ENCODE measurements around the gene ANKRD33. TPM values are rescaled to one million over a fixed set of nuclear protein-coding genes. Genes with fewer than 3 reads are reported as not detected.

The ANKRD33 gene
- total RNA-seq, 4 donors from 2014 or later, result 0.14 to 2.9 (median 0.27) TPM; not detected in 1

DNA sequence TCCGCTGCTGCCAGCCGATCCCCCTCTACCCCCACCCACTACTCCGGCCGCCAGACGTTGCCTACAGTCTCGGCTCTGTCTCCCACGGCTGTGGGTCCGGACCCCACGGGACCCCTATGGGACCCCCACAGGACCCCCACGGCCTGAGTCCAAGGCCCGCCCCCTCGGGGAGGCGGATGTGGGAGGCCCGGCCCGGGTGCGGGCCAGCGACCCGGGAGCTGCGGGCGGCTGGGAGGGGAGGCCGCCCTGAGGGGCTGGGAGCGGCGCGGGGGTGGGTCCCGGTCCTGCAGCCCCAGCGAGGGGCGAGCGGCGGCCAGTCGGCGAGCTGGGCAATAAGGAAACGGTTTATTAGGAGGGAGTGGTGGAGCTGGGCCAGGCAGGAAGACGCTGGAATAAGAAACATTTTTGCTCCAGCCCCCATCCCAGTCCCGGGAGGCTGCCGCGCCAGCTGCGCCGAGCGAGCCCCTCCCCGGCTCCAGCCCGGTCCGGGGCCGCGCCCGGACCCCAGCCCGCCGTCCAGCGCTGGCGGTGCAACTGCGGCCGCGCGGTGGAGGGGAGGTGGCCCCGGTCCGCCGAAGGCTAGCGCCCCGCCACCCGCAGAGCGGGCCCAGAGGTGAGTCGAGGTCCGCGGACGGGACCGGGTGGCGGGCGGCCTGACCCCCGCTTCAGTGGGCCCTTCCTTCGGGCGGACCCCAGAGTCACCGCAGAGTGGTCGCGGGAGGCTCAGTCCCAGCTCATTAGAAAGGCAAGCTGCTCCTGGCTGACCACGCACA, 19.4 kb downstream of the ANKRD33 start, which contains the start of gene ACVRL1:
Gene ACVRL1 (plus strand): TSS at position 422 of the 773 bp plus-strand sequence. CDS start 4,971 bp downstream, outside the sequence.
- intact Hi-C loops (cut with DNase I; ENCODE audit: low total_unique reads), result no loop called here
- no peaks in the 10 kb centered on the region for H3K27me3 ChIP-seq
- no peaks in the 10 kb centered on the region for H3K36me3 ChIP-seq
- H3K4me1 ChIP-seq, result peaks cover 0 to 3% of the 10 kb centered on the region in 2 donors
- peak within 1 kb of the TSS; percentile 96 for H3K27ac ChIP-seq
- TF ChIP-seq, protein P1, sequence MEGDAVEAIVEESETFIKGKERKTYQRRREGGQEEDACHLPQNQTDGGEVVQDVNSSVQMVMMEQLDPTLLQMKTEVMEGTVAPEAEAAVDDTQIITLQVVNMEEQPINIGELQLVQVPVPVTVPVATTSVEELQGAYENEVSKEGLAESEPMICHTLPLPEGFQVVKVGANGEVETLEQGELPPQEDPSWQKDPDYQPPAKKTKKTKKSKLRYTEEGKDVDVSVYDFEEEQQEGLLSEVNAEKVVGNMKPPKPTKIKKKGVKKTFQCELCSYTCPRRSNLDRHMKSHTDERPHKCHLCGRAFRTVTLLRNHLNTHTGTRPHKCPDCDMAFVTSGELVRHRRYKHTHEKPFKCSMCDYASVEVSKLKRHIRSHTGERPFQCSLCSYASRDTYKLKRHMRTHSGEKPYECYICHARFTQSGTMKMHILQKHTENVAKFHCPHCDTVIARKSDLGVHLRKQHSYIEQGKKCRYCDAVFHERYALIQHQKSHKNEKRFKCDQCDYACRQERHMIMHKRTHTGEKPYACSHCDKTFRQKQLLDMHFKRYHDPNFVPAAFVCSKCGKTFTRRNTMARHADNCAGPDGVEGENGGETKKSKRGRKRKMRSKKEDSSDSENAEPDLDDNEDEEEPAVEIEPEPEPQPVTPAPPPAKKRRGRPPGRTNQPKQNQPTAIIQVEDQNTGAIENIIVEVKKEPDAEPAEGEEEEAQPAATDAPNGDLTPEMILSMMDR (IDR thresholded peaks at IDR 0.05), result no peak
- peak in 1 of 2 donors; percentile 44 for TF ChIP-seq POLR2A (IDR thresholded peaks at IDR 0.05)
- peak within 1 kb of the TSS; percentile 22 to 46 for H3K4me3 ChIP-seq
- DNase-seq, result no peak
- no peaks in the 10 kb centered on the region for H3K9me3 ChIP-seq

DNA sequence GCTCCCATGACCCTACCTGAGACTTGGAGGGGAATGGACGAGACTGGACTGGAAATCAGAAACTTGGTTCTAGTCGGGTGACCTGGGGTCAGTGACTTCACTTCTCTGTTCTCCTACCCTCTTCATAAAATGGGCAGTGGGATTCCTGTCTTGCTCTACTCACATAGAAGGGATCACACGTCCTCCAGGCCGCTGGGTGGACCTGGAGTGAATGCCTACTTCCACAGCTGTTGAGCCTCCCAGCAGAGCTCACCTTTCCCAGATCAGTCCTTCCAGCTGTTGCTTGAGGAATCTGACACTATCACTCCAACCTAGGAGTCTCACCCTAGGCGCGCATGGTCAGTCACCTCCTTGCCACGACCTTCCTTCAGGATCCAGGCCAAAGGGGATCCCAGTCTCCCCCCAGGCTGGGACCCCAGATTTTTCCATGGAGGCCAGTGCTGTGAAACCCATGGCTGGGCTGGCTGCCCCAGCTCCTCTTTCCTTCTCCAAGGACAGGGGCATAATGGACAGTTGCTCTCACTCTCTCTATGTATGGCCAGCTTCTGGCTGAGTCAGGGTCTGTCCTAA, 20.0 kb downstream of the ANKRD33 start:
- Histone ChIP-seq H3K9me3 (no peaks in the 10 kb centered on the region), H3K27ac (peak overlapping the region; percentile 96), H3K4me1 (peaks cover 0 to 3% of the 10 kb centered on the region in 2 donors), H3K36me3 (no peaks in the 10 kb centered on the region), H3K27me3 (no peaks in the 10 kb centered on the region), H3K4me3 (peak overlapping the region; percentile 22 to 46)
- TF ChIP-seq POLR2A (IDR thresholded peaks at IDR 0.05), result no peak
- TF ChIP-seq, protein P1 (IDR thresholded peaks at IDR 0.05), result no peak
- no peak for DNase-seq
- intact Hi-C loops (cut with DNase I; ENCODE audit: low total_unique reads), result no loop called here

- Histone ChIP-seq H3K36me3 (no peaks in the 10 kb centered on the region), H3K27ac (peak overlapping the region; percentile 96), H3K4me1 (peaks cover 0 to 3% of the 10 kb centered on the region in 2 donors), H3K9me3 (no peaks in the 10 kb centered on the region), H3K4me3 (no peak overlapping the region), H3K27me3 (no peaks in the 10 kb centered on the region)
- DNase-seq, result no peak
- intact Hi-C loops (cut with DNase I; ENCODE audit: low total_unique reads), result no loop called here
- TF ChIP-seq, protein P1 (IDR thresholded peaks at IDR 0.05), result no peak
- TF ChIP-seq POLR2A (IDR thresholded peaks at IDR 0.05), result no peak
Observed at GRCh38 chr12:51908876-51909592, 21.1 kb downstream of the ANKRD33 start.

- Histone ChIP-seq H3K9me3 (no peaks in the 10 kb centered on the region), H3K27ac (peak overlapping the region; percentile 96), H3K36me3 (no peaks in the 10 kb centered on the region), H3K4me1 (peaks cover 0 to 3% of the 10 kb centered on the region in 2 donors), H3K4me3 (no peak overlapping the region), H3K27me3 (no peaks in the 10 kb centered on the region)
- intact Hi-C loops (cut with DNase I; ENCODE audit: low total_unique reads), result no loop called here
- no peak for TF ChIP-seq POLR2A (IDR thresholded peaks at IDR 0.05)
- TF ChIP-seq, protein P1 (IDR thresholded peaks at IDR 0.05), result no peak
- no peak for DNase-seq
Observed at GRCh38 chr12:51910168-51910567, 22.3 kb downstream of the ANKRD33 start.
